HFF-Myc (cell line): ENCODE data around the gene CTTNBP2NL.

Experiments
- DNase-seq: peaks from one replicate; pipeline ENCODE4 v3.0.0-alpha.2; 2011; ENCODE audit warnings: low read depth; ENCODE audit errors: extremely low read depth
- H3K4me3 ChIP-seq: replicated peaks from 2 replicates; pipeline ENCODE4 v1.5.1; 2011; ENCODE audit warnings: low read depth, mild to moderate bottlenecking, control low read depth, low read length
- CTCF ChIP-seq: IDR thresholded peaks from 2 replicates; pipeline ENCODE4 v1.5.1; 2012; ENCODE audit warnings: mild to moderate bottlenecking, low read depth, low read length, control low read depth; ENCODE audit errors: missing control alignments

CTTNBP2NL gene

GRCh38 chr1:112453876-112454275, 57.9 kb downstream of the CTTNBP2NL start:
- TF ChIP-seq CTCF, result no peak
- DNase-seq, result no peak
- H3K4me3 ChIP-seq, result no peak overlapping the region

GRCh38 chr1:112454316-112454715, 58.3 kb downstream of the CTTNBP2NL start:
- no peak for TF ChIP-seq CTCF
- H3K4me3 ChIP-seq, result no peak overlapping the region
- DNase-seq, result no peak

DNA sequence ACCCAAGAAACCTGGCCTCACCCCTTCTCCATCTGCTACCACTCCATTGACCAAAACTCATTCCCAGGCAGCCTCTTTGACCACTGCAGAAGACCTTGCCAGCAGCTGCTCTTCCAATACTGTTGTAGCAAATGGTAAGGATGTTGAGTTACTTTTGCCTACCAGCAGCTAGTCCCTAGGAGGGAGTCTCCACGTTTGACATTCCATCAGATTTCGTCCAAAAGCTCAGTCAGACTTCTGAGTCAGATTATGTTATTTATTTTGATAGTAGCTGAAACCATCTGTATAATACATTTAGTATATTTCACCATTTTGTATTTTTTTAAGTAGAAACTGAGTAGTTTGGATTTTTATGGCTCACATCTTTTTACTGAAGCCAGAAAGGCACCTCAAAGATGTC, 61.2 kb downstream of the CTTNBP2NL start:
- no peak for DNase-seq
- no peak for TF ChIP-seq CTCF
- H3K4me3 ChIP-seq, result no peak overlapping the region

- H3K4me3 ChIP-seq, result no peak overlapping the region
- TF ChIP-seq CTCF, result no peak
- DNase-seq, result no peak
These were observed 61.9 kb downstream of the CTTNBP2NL start for GRCh38 chr1:112457955-112458354.

DNA sequence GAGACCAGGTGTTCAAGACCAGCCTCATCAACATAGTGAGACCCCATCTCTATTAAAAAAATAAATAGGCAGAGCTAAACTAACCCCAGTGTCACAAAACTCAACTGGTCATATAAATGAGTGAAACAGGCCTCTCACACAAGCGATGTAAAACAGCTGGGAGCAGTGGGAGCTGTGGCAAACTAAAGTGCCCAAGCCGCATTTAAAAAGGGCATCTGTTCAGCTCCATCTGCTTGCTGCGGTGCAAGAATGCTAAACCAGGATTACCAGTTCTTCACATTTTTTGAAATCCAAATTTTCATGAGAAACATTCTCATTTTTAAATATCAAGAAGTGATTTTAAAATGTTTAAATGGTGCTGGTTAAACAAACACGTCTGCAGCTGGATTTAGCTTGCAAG, 62.7 kb downstream of the CTTNBP2NL start:
- no peak for DNase-seq
- TF ChIP-seq CTCF, result no peak
- H3K4me3 ChIP-seq, result no peak overlapping the region

DNA sequence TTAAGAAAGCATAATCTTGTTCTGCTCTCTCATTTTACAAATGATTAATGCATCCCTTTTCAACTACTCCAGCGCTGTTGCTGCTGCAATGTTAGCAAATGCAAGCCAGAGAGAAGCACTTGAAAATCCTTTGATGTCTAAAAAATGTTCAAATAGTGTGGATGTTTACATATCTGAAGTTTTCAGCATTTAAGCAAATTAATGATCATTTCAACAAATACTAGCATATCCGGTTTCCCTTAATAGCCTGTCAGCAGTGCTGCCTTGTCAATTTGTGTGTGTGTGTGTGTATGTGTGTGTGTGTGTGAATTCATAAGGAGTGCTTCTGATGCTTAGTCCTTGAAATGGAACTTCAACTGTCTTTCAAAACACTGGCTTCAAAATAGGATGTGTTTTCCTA, 64.6 kb downstream of the CTTNBP2NL start:
- no peak for DNase-seq
- H3K4me3 ChIP-seq, result no peak overlapping the region

More for the DNA sequence above, 64.6 kb downstream of the CTTNBP2NL start:
- no peak for TF ChIP-seq CTCF
